Fibroblast of mammary gland (primary cell): Measurements from ENCODE around the gene HBS1L.

Experiments used
- DNase-seq: peaks from one replicate; pipeline ENCODE4 v3.0.0-alpha.2; 2010; ENCODE audit warnings: low read depth
- H3K4me3 ChIP-seq: 2 replicates; pipeline ENCODE4 v1.5.1; 2011; ENCODE audit warnings: low read depth, mild to moderate bottlenecking, low read length, moderate library complexity; ENCODE audit not compliant: control insufficient read depth
- CTCF ChIP-seq: conservative IDR thresholded peaks from 2 replicates; pipeline ENCODE4 v1.5.1; 2011; ENCODE audit warnings: low read depth, low read length, inconsistent platforms; ENCODE audit not compliant: control insufficient read depth, insufficient read depth

Gene HBS1L

GRCh38 chr6:135071541-135071940 lies 16.9 kb upstream of the HBS1L start:
- TF ChIP-seq CTCF, result no peak
- no peak for DNase-seq
- H3K4me3 ChIP-seq, result no peak overlapping the region

GRCh38 chr6:135067911-135068310 lies 13.3 kb upstream of the HBS1L start:
- no peak for TF ChIP-seq CTCF
- no peak for DNase-seq
- H3K4me3 ChIP-seq, result no peak overlapping the region

- no peak for TF ChIP-seq CTCF
- DNase-seq, result no peak
- H3K4me3 ChIP-seq, result no peak overlapping the region
These were observed 12.2 kb upstream of the HBS1L start for GRCh38 chr6:135066806-135067205.

GRCh38 chr6:135066397-135066796 lies 11.8 kb upstream of the HBS1L start:
- no peak overlapping the region for H3K4me3 ChIP-seq
- no peak for TF ChIP-seq CTCF
- DNase-seq, result no peak

- TF ChIP-seq CTCF, result no peak
- no peak overlapping the region for H3K4me3 ChIP-seq
- DNase-seq, result no peak
These were observed 10.0 kb upstream of the HBS1L start for GRCh38 chr6:135064586-135064985.

- no peak overlapping the region for H3K4me3 ChIP-seq
- DNase-seq, result no peak
- TF ChIP-seq CTCF, result no peak
These were observed 9.3 kb upstream of the HBS1L start for GRCh38 chr6:135063926-135064325.

- no peak overlapping the region for H3K4me3 ChIP-seq
- no peak for TF ChIP-seq CTCF
- DNase-seq, result no peak
These were observed 8.1 kb upstream of the HBS1L start for GRCh38 chr6:135062735-135063134.
